Measurements from ENCODE around the gene OR51M1.

Gene OR51M1

DNA sequence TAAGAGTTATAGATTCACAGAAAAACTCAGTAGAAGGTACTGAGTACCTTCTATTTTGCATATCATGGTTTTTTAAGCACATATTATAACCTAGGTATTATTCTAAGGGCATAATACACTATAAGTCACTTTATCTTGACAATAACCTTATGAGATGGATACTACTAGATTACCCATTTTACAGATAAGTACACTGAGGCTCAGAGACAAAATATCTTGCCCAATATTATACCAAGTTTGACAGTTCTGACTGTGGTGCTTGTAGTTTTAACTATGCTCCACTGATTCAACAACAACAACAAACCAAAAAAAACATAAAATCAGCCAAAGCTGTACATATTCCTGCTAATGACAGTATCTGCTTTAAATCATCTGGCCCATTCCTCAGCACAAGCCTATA is 10.5 kb downstream of the OR51M1 start:
- no peak for DNase-seq

DNA sequence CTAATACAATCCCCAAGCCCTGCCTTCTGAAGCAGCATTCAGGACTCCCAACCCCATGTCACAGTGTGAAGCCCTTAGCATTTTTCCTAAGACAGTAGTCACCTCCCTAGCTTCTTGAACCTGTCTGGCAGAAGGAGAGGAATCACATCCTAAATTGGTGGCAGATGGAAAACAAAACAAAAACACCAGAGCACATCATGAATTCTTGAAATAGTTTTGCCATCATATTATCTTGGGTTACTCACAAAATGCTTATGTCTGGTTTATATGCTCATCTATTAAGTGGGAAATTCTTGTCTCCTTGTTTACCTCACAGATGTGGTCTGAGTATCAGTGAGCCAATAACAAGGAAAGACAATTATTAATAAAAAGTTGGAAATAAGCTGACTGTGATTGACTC is 15.3 kb downstream of the OR51M1 start:
- no peak for DNase-seq

DNA sequence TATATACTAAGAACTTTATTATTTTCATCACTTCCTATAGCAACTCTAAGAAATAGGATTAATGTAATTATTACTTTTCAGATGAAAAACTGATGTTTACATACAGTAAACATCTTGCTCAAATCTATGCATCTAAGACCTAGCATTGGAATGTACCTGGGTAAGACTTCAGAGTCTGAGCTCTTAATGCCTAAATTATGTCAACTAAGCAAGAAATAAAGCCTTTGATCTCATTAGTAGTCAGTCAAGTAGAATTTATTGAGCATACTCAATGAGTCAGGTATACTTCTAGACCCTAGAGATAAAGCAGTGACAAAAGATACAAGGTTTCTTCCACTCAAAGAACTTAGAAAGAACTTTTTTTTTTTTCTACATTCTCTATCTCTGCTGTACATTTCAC is 21.6 kb downstream of the OR51M1 start:
- DNase-seq: no peak

DNA sequence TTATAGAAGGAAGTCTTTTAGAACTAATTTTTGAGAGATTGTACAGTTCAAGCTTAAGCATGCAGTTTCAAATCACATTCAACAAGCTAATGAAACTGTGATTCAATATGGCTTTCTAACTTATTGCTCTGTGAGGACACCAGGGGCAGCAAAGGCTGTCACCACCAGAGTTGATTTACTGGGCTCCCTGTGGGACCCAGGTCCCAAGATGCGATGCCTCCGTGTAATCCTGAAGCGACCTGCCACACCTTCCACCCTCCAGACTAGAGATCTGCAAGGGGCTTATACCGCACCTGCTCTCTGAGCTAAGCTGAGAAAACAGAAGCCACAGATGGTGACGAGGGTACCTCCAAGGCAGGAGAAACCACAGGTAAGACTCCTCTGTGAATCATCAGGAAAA is 37.4 kb downstream of the OR51M1 start:
- no peak for DNase-seq

DNA sequence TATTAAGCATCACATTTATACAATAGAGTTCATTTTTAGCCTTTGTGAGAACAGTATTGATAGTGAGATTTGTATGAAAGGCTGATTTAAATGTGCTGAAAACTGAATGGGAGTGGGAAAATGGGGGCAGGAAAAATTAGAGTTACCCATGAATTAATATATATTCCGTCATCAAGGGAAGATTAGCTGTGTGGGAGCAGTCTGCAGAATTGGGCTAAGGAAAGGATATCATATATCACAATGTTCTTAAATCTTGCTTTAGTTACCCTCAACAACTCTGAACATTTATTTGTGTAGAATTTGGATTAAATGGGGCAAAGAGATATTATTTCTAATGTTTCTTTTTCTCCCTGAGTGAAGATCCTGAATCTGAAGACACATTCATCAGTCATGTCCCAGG is 38.2 kb downstream of the OR51M1 start, which contains the start of gene OR51Q1:
Gene OR51Q1, plus strand, starts transcription at position 301 of the 400 bp plus-strand sequence. Its CDS starts 90 bp downstream, at position 391.
- no peak for DNase-seq

DNA sequence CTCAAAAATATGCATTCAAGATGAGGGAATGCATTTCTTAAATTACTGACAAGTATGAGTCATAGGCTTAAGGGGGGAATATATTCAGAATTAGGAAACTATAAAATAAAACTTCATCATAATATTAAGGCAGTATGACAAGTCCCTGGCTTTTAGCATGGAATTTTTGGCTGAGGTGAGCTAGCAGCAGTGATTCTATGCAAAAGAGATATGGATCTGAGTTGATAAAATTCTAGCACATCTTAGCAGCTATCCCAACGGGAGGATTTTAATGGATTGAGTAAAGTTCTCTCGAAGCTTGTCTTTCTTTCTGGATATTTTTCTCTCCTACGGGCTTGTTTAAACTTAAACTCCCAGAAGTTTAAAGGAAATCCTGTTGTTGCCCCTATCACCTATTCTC is 39.5 kb downstream of the OR51M1 start:
- no peak for DNase-seq

DNA sequence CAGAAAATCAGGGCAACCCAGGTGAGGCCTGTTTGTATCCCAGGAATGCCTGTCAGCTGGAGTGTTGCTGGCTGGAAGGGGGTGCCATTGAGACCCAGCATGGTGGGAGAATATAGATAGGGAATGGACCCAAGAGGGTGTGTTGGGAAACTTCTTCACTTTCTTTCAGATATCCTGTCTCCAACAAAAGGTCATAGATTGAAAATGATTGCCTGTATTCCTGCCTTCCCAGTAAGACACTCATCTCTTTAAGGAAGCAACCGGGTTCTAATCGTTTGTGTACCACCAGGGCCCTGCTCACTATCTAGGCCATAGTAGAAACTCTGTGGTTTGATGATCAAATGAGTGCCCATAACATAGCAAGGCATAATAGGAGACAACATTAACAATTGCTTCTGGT is 57.8 kb downstream of the OR51M1 start, which contains the start of gene OR51I1:
Gene OR51I1, minus strand, starts transcription at position 101 of the 400 bp plus-strand sequence. Its CDS starts 0 bp downstream, at position 101.
- no peak for DNase-seq
